TTC549 (cell line): ENCODE data around the gene OR51M1.
A peak's percentile ranks its signal among the peaks of the same experiment; 100 is the strongest.
"Not testable (repeated sequence)": the region's sequence is repeated elsewhere in the genome, so short reads cannot be mapped to it uniquely, and the experiment has no call there.

Source experiments
- FAIRE-seq: peaks from 2 replicates; lab custom pipeline; 2012; peaks lifted over from hg19 to GRCh38; lab: Jason Lieb, UNC

The OR51M1 gene

DNA sequence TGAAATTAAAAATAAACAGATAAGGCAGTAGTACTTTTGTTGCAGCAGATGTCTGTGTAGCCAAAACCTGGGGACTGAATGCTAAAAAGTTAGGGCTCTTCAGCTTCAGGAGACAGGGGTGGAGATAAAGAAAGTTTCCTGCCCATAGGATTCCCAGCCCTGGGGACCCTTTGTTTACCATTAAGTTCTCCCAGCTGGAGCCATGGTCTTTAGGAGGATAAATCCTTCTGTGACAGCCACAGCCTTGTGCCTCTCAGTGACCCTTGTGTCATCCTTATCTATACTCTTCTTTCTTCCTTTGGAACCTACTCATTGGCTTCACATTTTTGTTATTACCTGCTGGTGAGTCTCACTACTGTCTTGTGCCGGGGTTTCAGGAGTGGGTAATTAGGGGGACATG, at the start of gene OR51M1:
Gene OR51M1, plus strand, starts transcription at position 237 of the 400 bp plus-strand sequence. CDS start 5,587 bp downstream, outside the sequence.
- no peak for FAIRE-seq

DNA sequence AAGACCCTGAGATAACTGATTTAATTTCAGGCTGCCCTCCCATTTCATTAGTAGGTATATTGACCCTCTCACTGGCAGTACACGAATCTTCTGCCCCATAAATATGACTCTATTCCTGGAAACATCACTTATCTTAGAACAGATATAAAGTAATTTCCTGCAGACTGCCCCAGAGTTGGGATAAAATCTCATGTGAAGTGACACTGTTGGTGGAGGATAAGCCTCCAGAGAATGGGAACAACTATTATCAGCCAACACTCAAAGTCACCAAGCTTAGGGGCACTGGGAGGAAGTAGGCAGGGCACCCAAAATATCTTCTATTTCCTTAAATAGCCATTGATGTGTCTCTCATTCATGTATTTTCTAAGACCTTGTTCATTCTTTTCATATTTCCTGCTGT, 48.4 kb upstream of the OR51M1 start:
- no peak for FAIRE-seq

DNA sequence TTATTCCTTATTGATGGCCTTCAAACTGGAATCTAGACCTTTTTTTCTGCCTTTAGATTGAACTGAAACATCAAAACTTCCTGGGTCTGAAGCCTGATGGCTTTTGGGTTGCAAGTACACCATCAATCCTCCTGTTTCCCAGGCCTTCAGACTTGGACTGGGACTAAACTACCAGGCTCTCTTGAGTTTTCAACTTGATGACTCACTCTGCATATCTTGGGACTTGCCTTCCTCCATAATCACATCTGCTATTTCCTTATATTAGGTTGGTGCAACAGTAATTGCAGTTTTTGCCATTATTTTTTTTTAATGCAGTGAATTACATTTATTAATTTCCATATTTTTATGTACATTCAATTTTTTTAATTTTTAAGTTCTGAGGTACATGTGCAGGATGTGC, 47.3 kb upstream of the OR51M1 start:
- FAIRE-seq = no peak

DNA sequence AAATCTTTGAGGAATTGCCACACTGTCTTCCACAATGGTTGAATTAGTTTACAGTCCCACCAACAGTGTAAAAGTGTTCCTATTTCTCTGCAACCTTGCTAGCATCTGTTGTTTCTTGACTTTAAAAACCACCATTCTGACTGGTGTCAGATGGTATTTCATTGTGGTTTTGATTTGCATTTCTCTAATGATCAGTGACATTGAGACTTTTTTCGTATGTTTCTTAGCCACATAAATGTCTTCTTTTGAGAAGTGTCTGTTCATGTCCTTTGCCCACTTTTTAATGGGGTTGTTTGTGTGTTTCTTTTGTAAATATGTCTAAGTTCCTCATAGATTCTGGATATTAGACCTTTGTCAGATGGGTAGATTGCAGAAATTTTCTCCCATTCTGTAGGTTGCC, 46.4 kb upstream of the OR51M1 start:
- not testable (repeated sequence) for FAIRE-seq

GRCh38 chr11:5339771-5340322, 43.8 kb upstream of the OR51M1 start:
- no peak for FAIRE-seq

- FAIRE-seq = no peak
These were observed 39.9 kb upstream of the OR51M1 start, which contains the start of gene OR51B5 for GRCh38 chr11:5343474-5344335. Gene OR51B5, minus strand, starts transcription at chr11:5343524. Its CDS starts 0 bp downstream, at chr11:5343524.

GRCh38 chr11:5345831-5346230, 37.8 kb upstream of the OR51M1 start:
- no peak for FAIRE-seq

DNA sequence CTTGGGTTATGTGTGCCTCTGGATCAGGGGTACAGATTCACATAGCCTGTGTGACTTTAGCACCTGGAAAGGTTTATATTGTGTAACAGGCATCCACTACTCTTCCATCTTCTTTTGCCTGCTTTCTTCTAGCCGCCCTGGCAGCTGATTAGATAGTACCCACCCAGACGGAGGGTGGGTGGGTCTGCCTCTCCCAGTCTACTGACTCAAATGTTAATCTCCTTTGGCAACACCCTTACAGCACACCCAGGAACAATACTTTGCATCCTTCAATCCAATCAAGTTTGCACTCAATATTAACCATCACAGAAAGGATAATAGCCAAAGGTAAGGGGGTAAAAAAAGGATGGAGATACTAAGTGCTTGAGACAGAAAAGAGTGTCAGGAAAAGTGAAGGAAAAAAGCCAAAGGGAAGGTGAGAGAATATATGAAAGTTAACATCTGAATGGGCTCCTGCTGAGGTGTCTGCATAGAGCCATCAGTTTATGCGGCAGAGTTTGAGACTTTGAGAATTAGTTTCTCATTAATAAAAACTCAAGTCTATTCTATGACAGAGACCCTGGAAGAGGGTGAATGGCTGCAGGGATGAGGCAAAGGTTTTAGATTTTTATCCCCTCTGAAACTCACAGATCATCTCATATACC, 34.9 kb upstream of the OR51M1 start:
- FAIRE-seq = no peak

DNA sequence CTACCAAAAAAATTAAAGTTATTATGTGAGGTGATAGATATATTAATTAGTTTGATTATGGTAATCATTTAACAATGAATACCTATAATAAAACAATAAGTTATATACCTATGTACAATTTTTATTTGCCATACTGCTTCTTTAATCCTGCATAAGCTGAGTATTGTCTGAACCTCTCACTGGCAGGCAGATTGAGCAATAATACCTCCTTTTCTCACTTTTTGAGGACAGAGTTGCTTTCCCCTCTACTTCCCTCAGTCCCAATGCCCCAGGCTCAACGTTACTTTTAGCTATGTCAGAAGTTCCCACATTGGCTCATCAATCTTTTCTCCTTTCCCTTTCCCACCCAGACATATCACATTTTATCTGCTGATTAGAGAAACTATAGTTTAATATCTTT, 34.1 kb upstream of the OR51M1 start:
- no peak for FAIRE-seq

GRCh38 chr11:5351208-5351607, 32.4 kb upstream of the OR51M1 start, which contains the start of gene OR51B6:
Gene OR51B6, plus strand, starts transcription at chr11:5351508. Its CDS starts 0 bp downstream, at chr11:5351508.
- no peak for FAIRE-seq

DNA sequence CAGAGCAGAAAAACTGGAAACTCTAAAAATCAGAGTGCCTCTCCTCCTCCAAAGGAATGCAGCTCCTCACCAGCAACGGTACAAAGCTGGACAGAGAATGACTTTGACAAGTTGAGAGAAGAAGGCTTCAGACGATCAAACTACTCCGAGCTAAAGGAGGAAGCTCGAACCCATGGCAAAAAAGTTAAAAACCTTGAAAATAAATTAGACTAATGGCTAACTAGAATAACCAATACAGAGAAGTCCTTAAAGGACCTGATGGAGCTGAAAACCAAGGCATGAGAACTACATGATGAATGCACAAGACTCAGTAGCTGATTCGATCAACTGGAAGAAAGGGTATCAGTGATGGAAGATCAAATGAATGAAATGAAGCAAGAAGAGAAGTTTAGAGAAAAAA, 27.6 kb upstream of the OR51M1 start:
- FAIRE-seq = not testable (repeated sequence)

- FAIRE-seq = no peak
These were observed 21.5 kb upstream of the OR51M1 start for GRCh38 chr11:5362017-5362625.

DNA sequence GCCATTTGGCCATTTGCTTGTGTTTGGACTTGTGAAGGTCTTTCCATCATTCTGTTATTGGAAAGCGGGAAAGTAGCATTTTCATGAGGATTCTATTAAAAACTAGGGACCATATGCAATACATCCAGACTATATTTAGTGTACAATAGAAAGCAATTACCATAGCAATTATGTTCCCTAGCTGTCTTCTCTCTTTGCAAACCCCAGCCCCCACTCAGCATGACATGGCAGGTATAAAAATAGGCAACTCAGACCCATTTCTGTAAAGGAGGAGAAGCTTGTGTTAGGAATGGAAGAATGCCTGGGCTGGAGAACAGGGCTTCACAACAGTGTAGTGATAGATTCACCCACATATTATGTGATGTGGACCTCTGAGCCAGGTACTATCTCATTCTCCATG, 19.9 kb upstream of the OR51M1 start:
- no peak for FAIRE-seq

- FAIRE-seq = no peak
These were observed 19.4 kb upstream of the OR51M1 start for GRCh38 chr11:5364214-5364613.

DNA sequence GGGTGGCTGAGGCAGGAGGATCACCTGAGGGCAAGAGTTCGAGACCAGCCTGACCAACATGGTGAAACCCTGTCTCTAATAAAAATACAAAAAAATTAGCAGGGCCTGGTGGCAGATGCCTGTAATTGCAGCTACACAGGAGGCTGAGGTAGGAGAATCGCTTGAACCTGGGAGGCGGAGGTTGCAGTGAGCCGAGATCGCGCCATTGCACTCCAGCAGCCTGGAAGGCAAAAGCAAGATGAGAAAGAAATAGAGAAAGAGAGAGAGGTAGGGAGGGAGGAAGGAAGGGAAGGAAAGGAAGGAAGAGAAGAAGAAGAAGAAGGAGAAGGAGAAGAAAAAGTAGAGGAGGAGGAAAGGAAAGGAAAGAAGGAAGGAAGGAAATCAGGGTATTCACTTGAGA, 17.2 kb upstream of the OR51M1 start:
- not testable (repeated sequence) for FAIRE-seq

DNA sequence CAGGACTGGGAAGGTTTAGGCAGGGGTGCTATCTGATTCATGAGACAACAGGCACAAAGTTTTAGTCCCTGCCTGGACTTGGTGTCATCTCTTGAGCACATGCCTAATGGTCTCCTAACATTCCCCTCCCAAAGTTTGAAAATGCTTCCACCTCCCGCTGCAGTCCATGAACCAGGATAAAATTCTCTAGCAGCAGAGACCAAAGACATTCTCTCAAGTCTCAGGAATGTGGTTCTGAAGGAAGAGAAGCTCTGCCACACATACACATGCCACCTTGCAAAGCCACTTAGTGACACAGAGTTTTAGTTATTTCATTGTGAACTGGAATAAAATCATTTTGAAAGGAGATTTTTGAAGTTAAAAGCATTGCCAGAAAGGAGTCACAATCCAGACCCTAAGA, 16.8 kb upstream of the OR51M1 start:
- no peak for FAIRE-seq

GRCh38 chr11:5367448-5368074, 16.1 kb upstream of the OR51M1 start:
- FAIRE-seq = no peak

DNA sequence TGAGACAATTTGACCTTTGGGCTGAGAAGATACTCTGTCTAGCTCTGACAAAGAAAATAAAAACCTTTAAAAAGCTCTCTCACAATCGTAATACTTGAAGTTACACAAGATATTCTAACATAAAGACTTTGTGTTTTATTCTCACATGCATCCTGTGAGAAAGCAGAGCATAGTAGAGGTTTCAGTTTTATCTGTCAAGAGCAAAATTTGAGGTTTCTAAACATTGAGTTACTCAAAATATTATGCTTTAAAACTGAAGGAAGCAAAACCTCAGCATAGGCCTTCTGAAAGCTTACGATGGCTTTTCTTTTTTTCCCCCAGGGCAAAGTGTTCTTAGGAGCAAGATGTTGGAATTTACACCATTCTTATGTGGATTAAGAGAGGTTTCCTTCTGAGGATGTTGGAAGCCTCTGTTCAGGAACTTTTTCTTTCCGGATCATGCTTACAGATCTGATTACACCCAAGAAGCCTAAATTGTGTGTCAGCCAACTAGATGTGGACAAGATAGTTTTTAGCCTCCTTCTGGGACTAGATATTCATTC, 15.0 kb upstream of the OR51M1 start:
- FAIRE-seq = no peak

GRCh38 chr11:5369789-5370188, 13.8 kb upstream of the OR51M1 start:
- FAIRE-seq = no peak

GRCh38 chr11:5380740-5381342, 2.8 kb upstream of the OR51M1 start:
- FAIRE-seq = peak; percentile 9

- no peak for FAIRE-seq
These were observed 723 bp downstream of the OR51M1 start for GRCh38 chr11:5384335-5384734.

- no peak for FAIRE-seq
These were observed 6.6 kb downstream of the OR51M1 start for GRCh38 chr11:5390210-5390609.
